ENCODE data around the gene CAMK2B.

DNA sequence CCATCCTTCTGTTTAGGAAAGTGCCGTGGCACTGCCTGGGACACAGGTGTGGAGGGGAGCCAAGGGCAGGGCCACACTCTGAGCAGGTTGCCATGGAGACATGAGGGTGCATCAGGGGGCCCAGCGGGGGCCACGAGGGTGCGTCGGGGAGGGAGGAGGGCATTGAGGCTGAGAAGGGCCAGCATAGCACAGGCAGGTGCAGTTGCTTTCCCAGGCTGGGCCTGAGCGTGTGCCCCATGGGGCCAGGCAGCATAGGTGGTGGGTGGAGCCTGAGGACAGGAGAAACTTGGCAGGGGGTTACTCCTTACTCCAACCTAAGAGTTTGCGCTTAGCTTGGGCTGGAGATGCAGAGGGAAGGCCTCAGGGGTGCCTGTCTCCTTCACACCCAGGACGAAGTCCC, 109.4 kb downstream of the CAMK2B start:
- TF ChIP-seq, protein P1, sequence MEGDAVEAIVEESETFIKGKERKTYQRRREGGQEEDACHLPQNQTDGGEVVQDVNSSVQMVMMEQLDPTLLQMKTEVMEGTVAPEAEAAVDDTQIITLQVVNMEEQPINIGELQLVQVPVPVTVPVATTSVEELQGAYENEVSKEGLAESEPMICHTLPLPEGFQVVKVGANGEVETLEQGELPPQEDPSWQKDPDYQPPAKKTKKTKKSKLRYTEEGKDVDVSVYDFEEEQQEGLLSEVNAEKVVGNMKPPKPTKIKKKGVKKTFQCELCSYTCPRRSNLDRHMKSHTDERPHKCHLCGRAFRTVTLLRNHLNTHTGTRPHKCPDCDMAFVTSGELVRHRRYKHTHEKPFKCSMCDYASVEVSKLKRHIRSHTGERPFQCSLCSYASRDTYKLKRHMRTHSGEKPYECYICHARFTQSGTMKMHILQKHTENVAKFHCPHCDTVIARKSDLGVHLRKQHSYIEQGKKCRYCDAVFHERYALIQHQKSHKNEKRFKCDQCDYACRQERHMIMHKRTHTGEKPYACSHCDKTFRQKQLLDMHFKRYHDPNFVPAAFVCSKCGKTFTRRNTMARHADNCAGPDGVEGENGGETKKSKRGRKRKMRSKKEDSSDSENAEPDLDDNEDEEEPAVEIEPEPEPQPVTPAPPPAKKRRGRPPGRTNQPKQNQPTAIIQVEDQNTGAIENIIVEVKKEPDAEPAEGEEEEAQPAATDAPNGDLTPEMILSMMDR (conservative IDR thresholded peaks at IDR 0.05) = no peak
- peak; percentile 19; the same call in 1 of the 2 replicates for TF ChIP-seq ZFX (IDR thresholded peaks at IDR 0.05)
